ENCODE results near the gene NRXN2. TPM values are rescaled to one million over a fixed set of nuclear protein-coding genes. Genes with fewer than 3 reads are reported as not detected.

The NRXN2 gene
- total and polyA plus RNA-seq, 10 of the 15 experiments (the other 5 are each of a cell fraction or from before 2014, with no cell fraction given): 0.03 to 1.4 (median 0.23) TPM

DNA sequence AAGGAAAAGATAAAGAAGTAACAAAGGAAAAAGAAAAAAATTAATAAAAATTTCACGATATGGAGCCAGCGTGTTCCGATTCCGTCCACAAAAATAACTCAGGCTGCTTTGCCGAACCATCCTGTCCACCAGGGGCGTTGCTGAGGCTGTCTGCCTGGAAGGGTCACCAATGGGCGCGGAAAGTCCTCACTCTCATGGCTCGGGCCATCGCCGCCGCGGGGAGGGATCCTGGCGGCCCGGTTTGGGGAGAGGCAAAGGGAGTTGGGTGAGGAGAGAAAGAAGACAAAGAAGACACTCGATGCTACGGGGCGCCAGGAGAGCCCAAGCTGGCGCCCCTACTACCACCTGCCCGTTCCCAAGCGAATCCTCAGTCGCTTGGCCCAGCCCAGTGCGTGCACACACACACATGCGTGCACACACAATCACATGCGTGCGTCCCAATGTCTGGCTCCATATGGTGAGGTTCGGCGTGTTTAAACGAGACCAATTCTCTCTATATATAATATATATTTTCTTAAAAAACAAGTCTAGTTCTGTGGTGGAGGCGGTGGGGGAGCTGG is 42.4 kb upstream of the NRXN2 start (continued):
- TF ChIP-seq SRF (IDR thresholded peaks at IDR 0.05; ENCODE audit: low read depth in 2 of 2, low read length in 2 of 2) (0 out of 4 replicates have a peak, but pooled peaks of 1 of the 2 experiments have one; percentile 10), HDAC2 (IDR thresholded peaks at IDR 0.05) (no peak), RAD51 (IDR thresholded peaks at IDR 0.05) (no peak), BACH1 (IDR thresholded peaks at IDR 0.05; ENCODE audit: borderline replicate concordance) (no peak), JUND (IDR thresholded peaks at IDR 0.05; ENCODE audit: low read depth, low read length) (no peak)
- TF ChIP-seq, protein P1, sequence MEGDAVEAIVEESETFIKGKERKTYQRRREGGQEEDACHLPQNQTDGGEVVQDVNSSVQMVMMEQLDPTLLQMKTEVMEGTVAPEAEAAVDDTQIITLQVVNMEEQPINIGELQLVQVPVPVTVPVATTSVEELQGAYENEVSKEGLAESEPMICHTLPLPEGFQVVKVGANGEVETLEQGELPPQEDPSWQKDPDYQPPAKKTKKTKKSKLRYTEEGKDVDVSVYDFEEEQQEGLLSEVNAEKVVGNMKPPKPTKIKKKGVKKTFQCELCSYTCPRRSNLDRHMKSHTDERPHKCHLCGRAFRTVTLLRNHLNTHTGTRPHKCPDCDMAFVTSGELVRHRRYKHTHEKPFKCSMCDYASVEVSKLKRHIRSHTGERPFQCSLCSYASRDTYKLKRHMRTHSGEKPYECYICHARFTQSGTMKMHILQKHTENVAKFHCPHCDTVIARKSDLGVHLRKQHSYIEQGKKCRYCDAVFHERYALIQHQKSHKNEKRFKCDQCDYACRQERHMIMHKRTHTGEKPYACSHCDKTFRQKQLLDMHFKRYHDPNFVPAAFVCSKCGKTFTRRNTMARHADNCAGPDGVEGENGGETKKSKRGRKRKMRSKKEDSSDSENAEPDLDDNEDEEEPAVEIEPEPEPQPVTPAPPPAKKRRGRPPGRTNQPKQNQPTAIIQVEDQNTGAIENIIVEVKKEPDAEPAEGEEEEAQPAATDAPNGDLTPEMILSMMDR (IDR thresholded peaks at IDR 0.05 in 2 of 3, conservative IDR thresholded peaks at IDR 0.05 in 1 of 3; ENCODE audit: control insufficient read depth in 2 of 3, extremely low read depth in 1 of 3, insufficient read depth in 1 of 3, low read depth in 3 of 3, low read length in 3 of 3): peak in 2 of 3 experiments; percentile 8 to 18; a peak in 1 of 6 replicates
- TF ChIP-seq, protein P2, sequence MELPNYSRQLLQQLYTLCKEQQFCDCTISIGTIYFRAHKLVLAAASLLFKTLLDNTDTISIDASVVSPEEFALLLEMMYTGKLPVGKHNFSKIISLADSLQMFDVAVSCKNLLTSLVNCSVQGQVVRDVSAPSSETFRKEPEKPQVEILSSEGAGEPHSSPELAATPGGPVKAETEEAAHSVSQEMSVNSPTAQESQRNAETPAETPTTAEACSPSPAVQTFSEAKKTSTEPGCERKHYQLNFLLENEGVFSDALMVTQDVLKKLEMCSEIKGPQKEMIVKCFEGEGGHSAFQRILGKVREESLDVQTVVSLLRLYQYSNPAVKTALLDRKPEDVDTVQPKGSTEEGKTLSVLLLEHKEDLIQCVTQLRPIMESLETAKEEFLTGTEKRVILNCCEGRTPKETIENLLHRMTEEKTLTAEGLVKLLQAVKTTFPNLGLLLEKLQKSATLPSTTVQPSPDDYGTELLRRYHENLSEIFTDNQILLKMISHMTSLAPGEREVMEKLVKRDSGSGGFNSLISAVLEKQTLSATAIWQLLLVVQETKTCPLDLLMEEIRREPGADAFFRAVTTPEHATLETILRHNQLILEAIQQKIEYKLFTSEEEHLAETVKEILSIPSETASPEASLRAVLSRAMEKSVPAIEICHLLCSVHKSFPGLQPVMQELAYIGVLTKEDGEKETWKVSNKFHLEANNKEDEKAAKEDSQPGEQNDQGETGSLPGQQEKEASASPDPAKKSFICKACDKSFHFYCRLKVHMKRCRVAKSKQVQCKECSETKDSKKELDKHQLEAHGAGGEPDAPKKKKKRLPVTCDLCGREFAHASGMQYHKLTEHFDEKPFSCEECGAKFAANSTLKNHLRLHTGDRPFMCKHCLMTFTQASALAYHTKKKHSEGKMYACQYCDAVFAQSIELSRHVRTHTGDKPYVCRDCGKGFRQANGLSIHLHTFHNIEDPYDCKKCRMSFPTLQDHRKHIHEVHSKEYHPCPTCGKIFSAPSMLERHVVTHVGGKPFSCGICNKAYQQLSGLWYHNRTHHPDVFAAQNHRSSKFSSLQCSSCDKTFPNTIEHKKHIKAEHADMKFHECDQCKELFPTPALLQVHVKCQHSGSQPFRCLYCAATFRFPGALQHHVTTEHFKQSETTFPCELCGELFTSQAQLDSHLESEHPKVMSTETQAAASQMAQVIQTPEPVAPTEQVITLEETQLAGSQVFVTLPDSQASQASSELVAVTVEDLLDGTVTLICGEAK (IDR thresholded peaks at IDR 0.05; ENCODE audit: borderline replicate concordance): no peak
- TF ChIP-seq, protein P3, sequence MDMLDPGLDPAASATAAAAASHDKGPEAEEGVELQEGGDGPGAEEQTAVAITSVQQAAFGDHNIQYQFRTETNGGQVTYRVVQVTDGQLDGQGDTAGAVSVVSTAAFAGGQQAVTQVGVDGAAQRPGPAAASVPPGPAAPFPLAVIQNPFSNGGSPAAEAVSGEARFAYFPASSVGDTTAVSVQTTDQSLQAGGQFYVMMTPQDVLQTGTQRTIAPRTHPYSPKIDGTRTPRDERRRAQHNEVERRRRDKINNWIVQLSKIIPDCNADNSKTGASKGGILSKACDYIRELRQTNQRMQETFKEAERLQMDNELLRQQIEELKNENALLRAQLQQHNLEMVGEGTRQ (IDR thresholded peaks at IDR 0.05; ENCODE audit: borderline replicate concordance, low read depth, low read length): no peak
